ENCODE measurements around the gene VCPKMT. TPM values are rescaled to one million over a fixed set of nuclear protein-coding genes. Genes with fewer than 3 reads are reported as not detected.

VCPKMT gene
- total RNA-seq, 4 donors from 2014 or later, result 0.69 to 8.2 (median 4.9) TPM

DNA sequence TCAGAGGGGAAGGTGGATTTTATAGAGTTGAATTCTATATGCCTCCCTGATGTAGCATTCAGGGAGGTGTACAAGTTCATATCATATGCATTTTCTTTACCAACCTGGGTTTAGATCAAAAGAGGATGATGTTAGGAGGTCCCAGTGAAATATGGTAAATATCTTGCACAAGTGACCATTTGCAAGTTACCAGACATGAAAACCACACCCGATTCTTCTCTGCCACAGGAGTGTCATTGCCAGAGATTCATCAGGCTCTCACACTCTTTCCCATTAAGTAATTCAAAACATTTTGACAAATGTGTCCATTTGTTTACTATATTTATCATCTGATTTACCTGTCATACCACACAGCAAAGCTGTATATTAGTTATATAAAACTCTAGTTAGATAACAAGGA, 44.0 kb downstream of the VCPKMT start:
- Histone ChIP-seq H3K4me1 (no peaks in the 10 kb centered on the region), H3K27ac (no peak overlapping the region), H3K27me3 (no peaks in the 10 kb centered on the region), H3K36me3 (no peaks in the 10 kb centered on the region), H3K9me3 (no peaks in the 10 kb centered on the region), H3K4me3 (no peak overlapping the region)
- WGBS, 2 donors (ENCODE audit: low coverage in 1 of 2), result 92 to 100% methylated on average over 1 of the region's 1 CpG
- TF ChIP-seq POLR2AphosphoS5 (IDR thresholded peaks at IDR 0.05), result no peak
- TF ChIP-seq, protein P1, sequence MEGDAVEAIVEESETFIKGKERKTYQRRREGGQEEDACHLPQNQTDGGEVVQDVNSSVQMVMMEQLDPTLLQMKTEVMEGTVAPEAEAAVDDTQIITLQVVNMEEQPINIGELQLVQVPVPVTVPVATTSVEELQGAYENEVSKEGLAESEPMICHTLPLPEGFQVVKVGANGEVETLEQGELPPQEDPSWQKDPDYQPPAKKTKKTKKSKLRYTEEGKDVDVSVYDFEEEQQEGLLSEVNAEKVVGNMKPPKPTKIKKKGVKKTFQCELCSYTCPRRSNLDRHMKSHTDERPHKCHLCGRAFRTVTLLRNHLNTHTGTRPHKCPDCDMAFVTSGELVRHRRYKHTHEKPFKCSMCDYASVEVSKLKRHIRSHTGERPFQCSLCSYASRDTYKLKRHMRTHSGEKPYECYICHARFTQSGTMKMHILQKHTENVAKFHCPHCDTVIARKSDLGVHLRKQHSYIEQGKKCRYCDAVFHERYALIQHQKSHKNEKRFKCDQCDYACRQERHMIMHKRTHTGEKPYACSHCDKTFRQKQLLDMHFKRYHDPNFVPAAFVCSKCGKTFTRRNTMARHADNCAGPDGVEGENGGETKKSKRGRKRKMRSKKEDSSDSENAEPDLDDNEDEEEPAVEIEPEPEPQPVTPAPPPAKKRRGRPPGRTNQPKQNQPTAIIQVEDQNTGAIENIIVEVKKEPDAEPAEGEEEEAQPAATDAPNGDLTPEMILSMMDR (IDR thresholded peaks at IDR 0.05), result no peak
- TF ChIP-seq POLR2A (IDR thresholded peaks at IDR 0.05), result no peak
- no peak for TF ChIP-seq EP300 (IDR thresholded peaks at IDR 0.05)
- ATAC-seq, result no peak

DNA sequence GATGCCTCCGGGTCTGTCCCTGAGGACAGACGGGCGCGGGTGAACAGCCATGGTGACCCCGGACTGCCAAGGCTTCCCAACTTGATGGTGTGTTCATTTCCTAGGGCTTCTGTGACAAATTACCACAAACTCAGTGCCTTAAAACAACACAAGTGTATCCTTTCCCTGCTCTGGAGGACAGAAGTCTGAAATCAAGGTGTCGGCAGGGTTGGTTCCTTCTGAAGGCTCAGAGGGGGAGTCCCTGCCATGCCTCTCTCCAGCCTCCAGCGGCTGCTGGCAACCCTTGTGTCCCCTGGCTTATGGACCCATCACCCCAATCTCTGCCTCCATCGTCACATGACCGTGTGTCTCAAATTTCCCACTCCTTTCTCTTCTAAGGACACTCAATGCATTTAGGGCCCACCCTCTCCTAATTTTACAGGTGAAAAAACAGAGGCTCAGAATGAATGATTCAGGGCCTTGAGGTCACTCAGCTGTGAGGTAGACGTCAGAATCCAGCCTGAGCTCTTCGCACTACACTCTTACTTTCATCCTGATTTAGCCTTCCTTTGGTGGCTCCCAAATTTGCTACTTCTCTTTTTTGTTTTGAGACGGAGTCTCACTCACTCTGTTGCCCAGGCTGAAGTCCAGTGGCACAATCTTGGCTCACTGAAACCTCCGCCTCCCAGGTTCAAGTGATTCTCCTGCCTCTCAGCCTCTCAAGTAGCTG, 45.4 kb downstream of the VCPKMT start:
- H3K36me3 ChIP-seq, result no peaks in the 10 kb centered on the region
- TF ChIP-seq POLR2AphosphoS5 (IDR thresholded peaks at IDR 0.05) (no peak), EP300 (IDR thresholded peaks at IDR 0.05) (no peak), POLR2A (IDR thresholded peaks at IDR 0.05) (no peak)
- TF ChIP-seq, protein P1 (IDR thresholded peaks at IDR 0.05), result no peak
- no peak overlapping the region for H3K27ac ChIP-seq
- no peaks in the 10 kb centered on the region for H3K4me1 ChIP-seq
- H3K9me3 ChIP-seq, result no peaks in the 10 kb centered on the region
- no peak for ATAC-seq
- WGBS, 2 donors (ENCODE audit: low coverage in 1 of 2), result 73 to 78% methylated on average over 9 to 13 of the region's 13 CpGs
- H3K4me3 ChIP-seq, result no peak overlapping the region
- H3K27me3 ChIP-seq, result no peaks in the 10 kb centered on the region

DNA sequence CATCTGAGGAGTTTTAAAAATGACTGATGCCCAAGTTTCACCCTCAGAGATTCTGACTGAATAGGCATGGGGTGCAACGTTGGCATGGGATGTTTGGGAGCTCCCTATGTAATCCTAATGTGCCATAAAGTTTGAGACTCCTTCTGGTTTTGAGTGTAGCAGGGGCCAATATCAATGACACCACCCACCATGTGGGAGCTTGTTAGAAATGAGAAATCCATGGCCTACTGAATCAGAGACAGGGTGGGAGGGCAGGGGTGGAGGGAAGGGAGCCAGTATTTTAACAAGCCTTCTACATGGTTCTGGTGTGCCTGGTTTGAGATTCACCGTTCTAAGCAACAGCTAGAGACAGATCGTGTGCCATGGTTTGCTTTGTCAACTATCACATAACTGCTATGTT, 46.1 kb downstream of the VCPKMT start:
- no peaks in the 10 kb centered on the region for H3K27me3 ChIP-seq
- H3K4me1 ChIP-seq, result no peaks in the 10 kb centered on the region
- no peak for ATAC-seq
- H3K9me3 ChIP-seq, result no peaks in the 10 kb centered on the region
- H3K27ac ChIP-seq, result no peak overlapping the region
- H3K36me3 ChIP-seq, result no peaks in the 10 kb centered on the region
- WGBS, 2 donors (ENCODE audit: low coverage in 1 of 2), result 76 to 93% methylated on average over 3 of the region's 3 CpGs
- H3K4me3 ChIP-seq, result no peak overlapping the region
- TF ChIP-seq, protein P1 (IDR thresholded peaks at IDR 0.05), result no peak
- TF ChIP-seq EP300 (IDR thresholded peaks at IDR 0.05) (no peak), POLR2AphosphoS5 (IDR thresholded peaks at IDR 0.05) (no peak), POLR2A (IDR thresholded peaks at IDR 0.05) (no peak)

DNA sequence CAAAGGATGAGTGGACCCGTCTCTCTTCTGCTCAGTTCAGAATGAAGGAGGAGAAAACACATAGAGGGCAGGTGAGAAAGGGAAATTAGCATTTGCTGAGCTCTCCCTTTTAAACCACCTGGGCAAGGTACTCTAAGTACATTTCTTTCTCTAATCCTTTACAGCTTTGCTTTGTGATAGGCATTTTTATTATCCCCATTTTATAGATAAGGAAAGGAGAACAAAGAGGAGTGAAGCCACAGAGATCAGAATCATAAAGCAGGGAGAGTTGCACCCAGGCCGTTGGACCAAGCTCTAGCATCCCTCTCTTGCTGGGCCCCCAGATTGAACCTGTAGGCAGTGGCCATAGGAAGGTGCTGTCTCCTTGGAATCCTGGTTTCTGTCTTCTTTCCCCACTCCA, 47.0 kb downstream of the VCPKMT start:
- H3K27me3 ChIP-seq, result no peaks in the 10 kb centered on the region
- no peaks in the 10 kb centered on the region for H3K4me1 ChIP-seq
- ATAC-seq, result no peak
- no peaks in the 10 kb centered on the region for H3K36me3 ChIP-seq
- H3K4me3 ChIP-seq, result no peak overlapping the region
- TF ChIP-seq EP300 (IDR thresholded peaks at IDR 0.05) (no peak), POLR2AphosphoS5 (IDR thresholded peaks at IDR 0.05) (no peak), POLR2A (IDR thresholded peaks at IDR 0.05) (no peak)
- TF ChIP-seq, protein P1 (IDR thresholded peaks at IDR 0.05), result no peak
- H3K27ac ChIP-seq, result no peak overlapping the region
- 65 to 100% methylated on average over 1 to 2 of the region's 2 CpGs for WGBS, 2 donors (ENCODE audit: low coverage in 1 of 2)
- H3K9me3 ChIP-seq, result no peaks in the 10 kb centered on the region

DNA sequence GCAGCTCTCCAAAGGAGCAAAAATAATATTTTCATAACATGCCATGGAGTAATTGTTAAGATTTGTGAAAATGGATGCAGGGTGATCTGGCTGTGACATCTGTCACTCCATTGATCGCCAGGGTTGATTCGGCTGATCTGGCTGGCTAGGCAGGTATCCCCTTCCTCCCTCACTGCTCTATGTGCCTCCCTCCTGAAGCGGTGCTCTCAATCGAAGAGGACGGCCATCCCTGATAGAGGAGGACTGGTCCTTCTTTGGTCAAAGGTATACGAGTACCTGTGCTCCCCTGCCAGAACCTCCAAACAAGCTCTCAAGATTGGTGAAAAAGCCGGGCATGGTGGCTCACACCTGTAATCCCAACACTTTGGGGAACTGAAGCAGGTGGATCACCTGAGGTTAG, 47.9 kb downstream of the VCPKMT start:
- Histone ChIP-seq H3K4me3 (no peak overlapping the region), H3K9me3 (no peaks in the 10 kb centered on the region), H3K36me3 (no peaks in the 10 kb centered on the region), H3K4me1 (no peaks in the 10 kb centered on the region), H3K27me3 (no peaks in the 10 kb centered on the region), H3K27ac (no peak overlapping the region)
- WGBS, 2 donors (ENCODE audit: low coverage in 1 of 2), result 96% methylated on average over 4 of the region's 7 CpGs; no CpG with 5 or more reads in 1 of the 2 donors
- no peak for TF ChIP-seq EP300 (IDR thresholded peaks at IDR 0.05)
- no peak for TF ChIP-seq POLR2A (IDR thresholded peaks at IDR 0.05)
- TF ChIP-seq POLR2AphosphoS5 (IDR thresholded peaks at IDR 0.05), result no peak
- TF ChIP-seq, protein P1 (IDR thresholded peaks at IDR 0.05), result no peak
- ATAC-seq, result no peak
